GM18508 (cell line): ENCODE measurements around the gene DPCD.
"Not testable (repeated sequence)": the region's sequence is repeated elsewhere in the genome, so short reads cannot be mapped to it uniquely, and the experiment has no call there.

Source experiments
- ATAC-seq: cut with Tn5 transposase; IDR thresholded peaks from one replicate; pipeline ENCODE4 v1.9.1; 2021; ENCODE audit warnings: moderate number of reproducible peaks; ENCODE audit not compliant: insufficient read depth, unreplicated experiment

DPCD gene

DNA sequence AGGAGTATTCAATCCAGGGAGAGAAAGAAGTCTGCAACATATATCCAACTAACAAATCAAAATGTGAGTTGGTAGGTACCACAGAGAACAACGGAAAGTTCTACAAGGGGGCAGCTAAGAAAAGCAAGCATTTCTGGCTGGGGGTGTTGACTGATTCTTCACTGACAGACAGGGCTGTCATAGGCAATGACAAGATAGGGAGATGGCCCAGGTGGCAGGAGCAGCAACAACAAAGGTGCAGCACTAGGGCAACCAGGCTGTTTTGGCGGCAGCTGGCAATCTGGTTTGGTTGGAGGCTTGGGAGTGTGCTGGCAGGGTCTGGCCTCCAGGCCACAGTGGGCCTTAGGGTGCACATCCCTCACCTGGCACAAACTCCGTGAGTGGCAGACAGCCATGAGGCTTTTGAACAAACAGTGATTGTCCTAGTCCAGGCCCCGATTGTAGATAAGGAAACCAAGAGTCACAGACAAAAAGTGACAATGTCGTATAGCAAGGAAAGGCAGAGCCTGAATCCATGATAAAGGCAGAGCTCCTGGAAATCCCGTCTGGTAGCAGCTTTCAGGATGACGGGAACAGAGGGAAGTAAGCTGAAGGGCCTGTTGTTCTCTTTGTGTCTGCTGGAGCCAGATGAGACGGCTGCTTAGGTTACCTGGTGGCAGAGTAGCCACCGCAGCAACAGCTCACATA, 28.4 kb downstream of the DPCD start:
- ATAC-seq, result no peak

DNA sequence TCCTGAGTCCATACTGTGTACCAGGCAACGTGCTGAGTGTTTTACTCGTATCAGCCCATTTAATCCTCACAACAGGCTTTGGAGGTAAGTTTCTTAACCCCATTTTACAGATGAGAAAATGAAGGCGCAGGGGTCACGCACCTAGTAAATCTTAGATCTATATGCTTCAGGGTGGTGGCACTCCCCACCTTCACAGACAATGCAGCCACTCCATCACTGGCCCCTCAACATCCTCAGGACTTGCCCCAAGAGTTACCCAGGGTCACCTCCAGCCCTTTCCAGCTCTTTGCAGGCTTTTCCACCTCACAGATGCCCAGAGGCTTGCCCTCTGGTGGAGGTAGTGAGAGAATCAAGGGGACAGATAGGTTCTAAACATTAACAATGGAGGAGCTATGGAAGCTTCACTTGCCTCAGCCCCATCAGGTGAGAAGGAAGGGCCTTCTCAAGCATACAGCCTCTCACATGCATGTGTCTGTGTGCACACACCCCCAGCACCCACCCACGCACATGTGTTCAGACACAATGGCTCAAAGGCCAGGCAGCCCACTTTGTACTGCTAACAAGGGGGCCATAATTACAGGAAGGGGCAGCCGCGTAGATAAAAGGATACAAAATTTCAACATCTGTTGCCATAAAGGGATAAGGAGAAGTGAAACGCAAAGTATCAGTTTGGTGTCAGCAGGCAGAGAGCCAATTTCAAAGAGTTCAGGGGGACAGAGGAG, 29.1 kb downstream of the DPCD start:
- ATAC-seq, result no peak

DNA sequence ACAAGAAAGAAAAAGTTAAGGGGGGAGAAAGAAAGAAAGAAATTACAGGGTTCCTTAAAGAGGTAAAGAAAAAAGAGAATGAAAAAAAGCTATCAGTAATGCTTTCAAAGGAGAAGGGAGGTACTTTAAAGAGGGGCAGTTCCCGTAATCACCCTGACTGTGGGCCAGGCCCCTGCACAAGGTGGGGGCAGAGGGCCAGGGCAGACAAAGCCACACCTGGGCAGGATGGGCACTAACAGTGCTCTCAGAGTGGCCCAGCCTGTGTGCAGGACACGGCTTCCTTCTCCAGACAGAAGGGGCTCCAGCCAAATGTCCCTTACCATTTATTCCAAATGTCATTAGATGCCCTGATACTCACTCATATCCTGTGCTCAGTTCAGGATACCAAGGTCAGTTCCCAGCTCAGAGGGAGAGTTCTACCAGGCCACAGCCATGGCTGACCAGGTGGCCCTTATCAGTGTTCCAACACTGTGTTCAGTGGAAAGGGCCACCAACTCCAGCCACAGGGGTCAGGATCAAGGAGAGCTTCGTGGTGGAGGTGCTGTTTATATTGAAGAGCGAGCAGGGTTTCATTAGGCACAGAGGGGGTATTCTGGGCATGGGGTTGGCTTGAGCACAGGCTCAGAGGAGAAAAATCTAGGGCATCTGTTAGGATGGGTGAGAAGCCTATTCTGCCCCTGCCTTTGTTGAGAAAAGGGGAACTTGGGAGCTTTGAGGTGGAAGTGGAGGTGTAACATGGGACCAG, 29.9 kb downstream of the DPCD start:
- no peak for ATAC-seq

DNA sequence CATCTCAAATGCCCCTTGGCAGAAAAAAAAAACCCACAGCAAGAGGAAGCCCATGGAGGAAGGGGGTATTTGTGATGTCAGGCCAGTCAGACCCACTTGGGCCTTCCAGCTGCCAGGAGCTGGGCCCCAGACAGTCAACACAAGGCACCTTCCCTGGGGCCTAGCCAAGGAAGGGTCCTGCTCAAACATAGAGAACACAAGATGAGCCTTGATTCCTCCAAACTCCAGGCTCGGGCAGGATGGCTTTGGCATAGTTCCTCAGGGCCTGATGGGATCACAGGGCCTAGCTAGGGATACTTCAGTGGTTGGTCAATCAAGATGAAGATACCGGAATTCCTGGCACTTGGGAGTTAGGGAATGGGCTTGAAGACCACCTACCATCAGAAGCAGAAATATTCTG, 30.8 kb downstream of the DPCD start:
- no peak for ATAC-seq

DNA sequence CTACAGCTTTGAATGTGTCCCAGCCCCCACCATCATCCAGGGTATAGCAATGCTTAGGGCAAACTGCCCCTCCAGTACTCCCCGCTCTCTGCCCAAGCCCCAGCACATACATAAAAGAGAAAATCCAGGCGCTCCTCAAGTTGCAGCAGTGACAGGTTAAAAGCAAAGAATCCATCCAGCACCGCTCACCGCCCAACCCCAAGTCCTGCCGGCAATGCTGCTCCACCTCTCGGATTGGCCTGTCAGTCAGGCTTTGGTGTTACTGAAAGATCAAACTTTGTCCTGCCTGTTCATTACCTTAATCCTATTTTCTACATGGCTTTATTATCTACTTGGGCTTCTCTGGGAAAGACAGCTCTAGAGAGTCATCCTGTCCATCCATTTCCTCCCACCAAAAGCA, 31.9 kb downstream of the DPCD start:
- no peak for ATAC-seq

DNA sequence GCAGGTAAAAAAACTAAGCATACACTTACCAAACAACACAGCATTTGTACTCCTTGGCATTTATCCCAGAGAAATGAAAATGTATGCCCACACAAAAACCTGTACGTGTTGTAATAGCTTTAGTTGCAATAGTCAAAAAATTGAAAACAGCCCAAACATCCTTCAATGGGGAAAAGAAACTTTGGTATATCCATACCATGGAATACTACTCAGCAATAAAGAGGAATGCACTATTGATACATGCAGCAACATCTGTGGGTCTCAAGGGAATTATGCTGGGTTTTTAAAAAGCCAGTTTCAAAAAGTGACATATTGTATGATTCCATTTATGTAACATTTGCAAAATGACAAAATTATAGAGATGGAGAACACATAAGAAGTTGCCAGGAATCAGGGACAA, 35.4 kb downstream of the DPCD start:
- no peak for ATAC-seq

DNA sequence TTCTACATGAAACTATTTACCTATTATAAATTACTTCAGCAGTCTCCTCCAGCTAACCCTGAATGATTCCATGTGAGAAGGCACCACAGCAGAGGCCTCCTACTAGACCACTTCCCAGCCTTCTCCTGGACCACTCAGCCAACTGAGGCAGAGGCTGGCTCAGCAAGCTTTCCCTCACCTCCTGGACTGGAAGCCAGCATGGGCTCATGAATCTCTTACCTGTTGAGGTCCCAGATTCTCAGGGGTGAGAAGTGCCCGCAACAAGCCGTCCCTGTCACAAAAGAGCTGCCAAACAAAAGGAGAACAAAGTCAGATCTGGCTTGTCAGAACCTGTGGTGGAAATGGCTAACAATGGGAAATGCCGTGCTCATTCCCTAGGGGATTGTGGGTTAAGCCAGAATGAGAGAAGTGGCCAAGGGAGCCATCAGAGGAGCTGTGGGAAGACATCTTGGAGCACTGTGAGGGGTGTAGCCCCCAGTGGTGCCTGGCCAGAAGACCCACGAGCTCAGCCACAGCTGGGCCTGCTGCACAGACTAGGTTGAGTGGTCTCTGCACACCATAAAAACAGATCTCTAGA, 36.5 kb downstream of the DPCD start:
- no peak for ATAC-seq

DNA sequence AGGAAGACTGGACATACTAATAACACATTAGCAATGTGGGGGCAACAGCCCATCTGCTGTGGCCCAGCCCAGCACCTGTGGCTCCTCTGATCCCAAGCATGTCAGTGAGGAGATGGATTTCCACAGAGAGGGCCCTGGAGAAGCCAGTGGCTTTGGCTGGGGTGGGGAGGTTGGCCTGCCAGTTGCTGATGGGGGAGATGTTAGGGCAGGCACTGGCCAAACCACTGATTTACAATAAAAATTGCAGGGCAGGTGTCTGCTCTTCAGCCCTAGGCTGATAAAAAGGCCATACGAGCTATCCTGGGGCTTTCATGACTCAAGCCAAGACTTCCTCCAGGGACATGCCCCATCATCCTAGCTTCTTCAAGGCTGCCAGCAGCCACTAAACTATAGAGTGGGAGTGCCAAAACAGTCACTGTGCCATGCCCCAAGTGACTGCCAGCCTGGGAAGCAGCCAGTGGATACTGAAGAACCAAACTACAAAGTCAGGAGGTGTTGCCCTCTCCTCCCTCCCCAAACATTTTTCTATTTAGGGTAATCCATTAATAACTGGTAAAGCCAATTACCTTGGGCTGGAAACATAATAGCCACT, 37.8 kb downstream of the DPCD start:
- ATAC-seq, result no peak

DNA sequence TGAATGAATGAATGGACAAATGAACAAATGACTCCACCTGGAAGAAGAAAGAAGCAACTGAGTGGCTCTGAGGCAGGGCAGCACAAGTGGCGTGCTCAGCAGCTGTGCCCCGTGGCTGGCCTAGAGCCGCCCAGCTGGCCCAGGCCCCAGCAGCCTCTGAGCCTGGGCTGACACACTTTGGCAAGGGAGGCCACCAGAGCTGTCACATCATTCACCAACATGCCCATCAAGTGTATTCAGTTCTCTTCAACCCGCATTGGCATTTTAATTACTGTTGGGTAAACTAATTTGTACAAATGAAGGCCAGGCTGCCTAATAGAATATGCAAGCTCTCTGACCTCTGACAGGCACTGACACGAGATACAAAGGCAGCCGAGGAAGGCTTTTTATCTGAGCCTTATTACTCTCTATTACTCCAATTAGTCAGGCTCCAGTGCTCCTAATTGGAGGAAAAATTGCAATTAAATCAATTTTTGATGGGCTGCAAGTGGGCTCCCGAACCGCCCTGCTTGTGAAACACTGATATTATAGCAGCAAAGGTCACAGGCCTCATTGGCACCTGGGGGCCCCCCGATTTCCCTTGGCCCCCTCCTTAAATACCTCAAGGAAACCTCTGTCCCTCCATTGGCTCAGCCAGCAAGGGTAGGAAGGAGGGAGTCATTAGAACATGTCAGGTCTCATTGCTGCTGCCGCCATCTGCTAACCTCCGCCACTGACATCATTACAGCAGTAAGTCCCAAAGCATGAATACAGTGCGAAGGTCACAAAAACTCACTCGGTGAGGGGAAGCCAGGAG, 41.9 kb downstream of the DPCD start:
- no peak for ATAC-seq

DNA sequence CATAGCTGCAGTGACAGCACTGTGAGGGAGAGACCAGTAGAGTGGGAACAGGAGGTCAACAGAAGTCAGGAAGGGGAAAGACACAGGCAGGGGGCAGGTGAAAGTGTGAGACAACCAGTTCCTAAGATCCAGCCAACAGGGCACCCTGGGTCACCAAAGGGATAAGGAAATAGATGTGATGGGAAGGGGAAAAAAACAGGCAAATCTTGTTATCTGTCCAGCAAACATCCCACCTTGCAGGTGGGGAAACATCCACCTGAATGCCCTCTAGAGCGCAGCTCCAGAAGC, 42.5 kb downstream of the DPCD start:
- no peak for ATAC-seq

DNA sequence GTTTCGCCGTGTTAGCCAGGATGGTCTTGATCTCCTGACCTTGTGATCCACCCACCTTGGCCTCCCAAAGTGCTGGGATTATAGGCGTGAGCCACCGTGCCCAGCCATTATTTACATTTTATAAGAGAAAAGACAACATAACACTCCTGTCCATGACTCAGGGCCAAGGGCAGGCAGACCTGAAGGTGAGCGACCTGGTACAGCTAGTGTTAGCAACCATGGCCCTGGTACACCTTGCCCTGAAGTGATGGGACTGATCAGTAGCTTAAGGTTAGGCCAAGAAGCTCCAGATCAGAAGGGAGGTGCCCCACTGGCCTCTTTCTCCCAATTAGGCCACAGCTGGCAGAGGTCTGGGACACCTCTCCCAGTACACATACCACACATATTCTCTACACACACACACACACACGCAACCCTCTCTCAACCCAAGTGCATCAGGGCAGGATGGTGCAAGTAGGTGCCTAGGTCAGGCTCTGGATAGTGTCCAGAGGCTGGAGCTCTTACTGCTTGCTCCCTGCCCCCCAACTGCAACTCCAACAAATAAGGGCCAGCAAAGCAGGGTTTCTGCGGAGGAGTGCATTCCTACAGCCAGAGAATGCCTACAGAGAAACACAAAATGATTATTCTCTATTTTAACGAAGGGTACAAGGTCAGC, 43.8 kb downstream of the DPCD start:
- no peak for ATAC-seq

DNA sequence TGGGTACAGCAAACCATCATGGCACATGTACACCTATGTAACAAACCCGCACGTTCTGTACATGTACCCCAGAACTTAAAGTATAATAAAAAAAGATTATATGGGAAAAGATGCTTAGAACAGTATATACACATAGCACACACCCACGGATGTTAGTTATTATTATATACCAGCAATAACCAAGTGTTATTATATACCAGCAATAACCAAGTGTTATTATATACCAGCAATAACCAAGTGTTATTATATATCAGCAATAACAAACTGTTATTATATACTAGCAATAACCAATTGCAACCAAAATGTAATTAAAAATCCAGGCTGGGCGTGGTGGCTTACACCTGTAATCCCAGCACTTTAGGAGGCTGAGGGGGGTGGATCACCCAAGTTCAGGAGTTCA, 45.4 kb downstream of the DPCD start:
- not testable (repeated sequence) for ATAC-seq

DNA sequence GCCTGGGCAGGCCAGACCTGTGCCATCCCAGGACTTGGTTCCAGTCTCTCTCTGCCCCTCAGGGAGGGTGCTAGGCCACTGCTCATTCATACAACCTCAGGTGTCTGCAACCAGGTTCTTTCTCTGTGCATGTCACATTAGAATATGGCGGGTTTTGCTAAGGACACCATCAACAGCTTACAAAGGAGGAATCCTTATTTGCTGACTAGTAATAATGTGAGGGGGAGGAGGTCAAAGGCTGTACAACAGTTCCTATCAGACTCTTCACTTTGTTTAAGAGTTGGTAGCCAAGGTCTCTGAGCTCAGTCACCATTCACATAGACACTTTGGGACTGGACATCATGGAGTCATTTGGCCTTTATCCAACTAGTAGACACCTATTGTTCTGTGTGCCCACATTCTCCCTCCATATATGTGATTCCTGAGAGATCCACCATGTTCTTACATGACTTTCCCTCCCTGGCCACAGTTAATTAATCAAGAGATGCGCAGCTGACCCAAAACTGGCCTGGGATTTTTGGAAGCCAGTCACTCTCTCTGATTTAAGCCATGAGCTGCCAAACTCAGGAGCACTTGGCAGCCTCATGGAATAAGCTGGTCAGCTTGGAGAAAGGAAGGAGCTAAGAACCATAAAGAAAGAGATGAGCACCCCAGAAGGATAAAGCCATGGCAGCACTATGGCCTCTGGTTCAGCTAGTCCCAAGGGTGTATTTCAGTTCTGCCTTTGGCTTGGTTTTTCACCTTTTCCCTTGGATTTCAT, 51.2 kb downstream of the DPCD start:
- ATAC-seq, result no peak

DNA sequence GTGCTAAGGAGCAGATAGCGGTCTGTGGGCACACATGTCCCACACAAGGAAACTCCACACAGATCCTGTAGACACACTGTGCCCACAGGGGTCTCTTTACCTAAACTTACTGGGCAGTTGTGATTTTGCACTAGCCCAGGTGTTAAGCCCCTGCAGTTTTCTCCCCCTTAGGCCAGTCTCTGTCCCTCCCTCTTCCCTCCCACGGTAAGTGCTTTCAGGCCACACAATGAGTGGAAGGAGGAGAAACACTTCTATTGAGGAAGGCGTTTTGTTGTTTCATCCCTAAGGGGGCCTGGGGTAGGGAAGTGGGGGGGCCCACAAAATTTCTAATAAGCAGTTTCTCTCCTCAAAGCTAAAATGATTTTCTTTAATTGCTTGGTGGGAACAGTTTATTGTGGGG, 55.4 kb downstream of the DPCD start:
- ATAC-seq, result no peak

DNA sequence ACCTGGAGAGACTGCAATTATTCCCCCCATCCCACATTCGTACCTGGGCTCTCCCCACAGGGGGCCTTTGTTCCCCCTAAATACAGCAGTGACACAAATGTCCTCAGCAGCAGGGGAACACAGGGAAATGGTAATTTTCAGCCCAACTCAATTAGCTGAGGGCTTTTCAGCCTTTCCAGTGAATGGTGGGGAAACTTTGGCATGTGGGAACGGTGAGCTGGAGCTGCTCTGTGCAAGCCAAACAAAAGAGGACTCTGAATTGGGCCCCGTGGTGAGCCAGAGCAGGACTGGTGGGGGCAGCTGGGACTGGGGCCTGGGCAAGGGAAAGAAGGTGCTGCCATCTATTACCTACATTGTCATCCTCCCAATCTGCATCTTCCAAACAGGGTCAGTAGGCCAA, 55.9 kb downstream of the DPCD start:
- ATAC-seq, result no peak

DNA sequence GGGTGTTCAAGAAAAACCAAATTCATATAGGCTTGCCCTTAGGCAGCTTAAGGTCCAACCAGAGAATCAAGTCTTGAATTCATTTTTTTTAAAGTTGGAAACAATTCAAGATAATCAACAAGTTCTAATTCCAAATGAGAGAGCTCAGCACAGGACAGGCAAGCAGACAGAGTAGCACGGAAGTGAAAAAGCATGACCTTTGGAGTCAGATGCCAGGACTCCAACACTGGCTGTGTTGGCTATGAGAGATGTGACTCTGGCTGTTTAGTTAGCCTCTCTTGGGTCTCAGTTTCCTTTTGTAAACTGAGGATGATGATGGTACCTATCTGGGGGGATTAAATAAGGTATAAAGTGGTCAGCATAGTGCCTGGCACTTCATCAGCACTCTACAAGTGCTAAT, 57.5 kb downstream of the DPCD start:
- ATAC-seq, result no peak

DNA sequence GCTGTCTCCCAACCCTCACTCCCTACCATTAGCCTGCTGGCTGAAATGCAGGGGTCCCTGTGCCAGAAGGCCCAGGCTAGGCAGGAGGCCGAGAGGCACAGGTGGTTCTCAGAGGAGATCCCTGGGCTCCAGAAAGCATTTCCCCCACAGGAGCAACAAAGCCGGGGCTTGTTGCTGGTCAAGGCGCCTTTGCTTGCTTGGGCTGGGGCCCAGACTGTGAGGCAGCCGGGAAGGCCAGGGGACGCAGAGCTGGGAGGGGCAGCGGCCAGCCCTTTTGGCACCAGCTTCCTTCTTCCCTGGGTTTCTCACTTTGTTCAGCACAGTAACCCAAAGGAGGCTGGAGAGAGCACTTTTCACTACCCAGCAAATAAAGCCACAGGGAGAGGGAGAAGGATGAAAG, 58.2 kb downstream of the DPCD start:
- ATAC-seq, result no peak

DNA sequence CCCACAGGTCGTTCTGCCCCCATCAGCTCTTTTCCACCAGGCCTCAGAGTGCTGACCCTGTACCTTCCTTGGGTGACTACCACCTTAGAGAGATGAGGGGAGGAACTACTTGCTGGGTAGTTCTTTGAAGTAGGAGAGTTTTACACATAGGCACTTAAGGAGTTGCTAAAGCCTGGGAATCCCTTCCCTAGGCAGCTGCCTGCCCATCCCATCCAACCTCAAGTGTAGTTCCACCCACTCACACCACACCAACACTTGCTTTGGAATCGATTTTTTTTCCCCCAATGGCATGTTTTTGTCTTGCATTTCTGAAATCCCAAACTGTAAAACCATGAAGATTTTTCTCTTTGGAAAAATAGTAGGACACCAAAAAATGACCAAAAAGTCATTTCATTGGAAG, 59.1 kb downstream of the DPCD start:
- ATAC-seq, result no peak

DNA sequence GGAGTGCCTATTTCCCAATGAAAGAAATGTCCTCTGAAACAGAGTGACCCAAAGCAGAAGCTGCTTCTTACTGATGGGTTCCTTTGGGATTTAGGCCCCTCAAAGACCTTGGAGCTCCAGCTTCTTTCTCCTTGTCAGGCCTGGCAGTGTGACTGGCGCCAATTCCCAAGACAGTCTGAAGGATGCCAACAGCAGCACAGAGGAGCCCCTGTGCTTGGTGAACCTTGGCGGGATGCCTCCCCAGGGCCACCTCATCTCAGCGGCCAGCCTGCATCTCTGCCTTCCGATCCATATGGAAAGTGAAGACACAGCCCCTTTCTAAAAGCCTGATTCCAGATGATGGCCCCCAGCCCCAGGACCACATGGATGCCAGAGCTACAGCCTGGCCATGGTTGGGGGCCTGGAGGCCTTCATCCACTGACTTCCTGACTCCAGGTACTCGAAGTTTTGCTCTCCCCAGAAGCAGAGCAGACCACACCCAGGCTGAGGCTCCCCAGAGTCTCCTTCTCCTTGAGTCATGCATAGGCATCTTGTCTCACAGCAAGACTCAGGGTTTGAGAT, 61.5 kb downstream of the DPCD start:
- ATAC-seq, result no peak
